Activated CD4-positive, alpha-beta T cell treated with anti-CD3 and anti-CD28 coated beads, Interleukin-2, Interleukin-6, amounts not matched to agents 100 ng/mL and 50 ng/mL, durations not matched to agents 16 hours and 8 hours (primary cell): ENCODE measurements around the gene RPUSD1.
"Not testable (repeated sequence)": the region's sequence is repeated elsewhere in the genome, so short reads cannot be mapped to it uniquely, and the experiment has no call there.

Experiments used
- DNase-seq: peaks from one replicate; pipeline ENCODE4 v3.0.0-alpha.2; 2020

The RPUSD1 gene

GRCh38 chr16:787978-788398, at the start of gene RPUSD1:
TSS of gene RPUSD1 (minus strand) at chr16:788381. CDS start at chr16:787737, 644 bp downstream.
- DNase-seq = peak; percentile 18

- not testable (repeated sequence) for DNase-seq
Measured at GRCh38 chr16:836822-837221, 48.6 kb upstream of the RPUSD1 start.

- no peak for DNase-seq
Measured at GRCh38 chr16:836221-836620, 48.0 kb upstream of the RPUSD1 start.

GRCh38 chr16:835373-835772, 47.2 kb upstream of the RPUSD1 start:
- no peak for DNase-seq

- no peak for DNase-seq
Measured at GRCh38 chr16:833411-833810, 45.2 kb upstream of the RPUSD1 start.

- DNase-seq = no peak
Measured at GRCh38 chr16:832652-833336, 44.6 kb upstream of the RPUSD1 start.

- DNase-seq = no peak
Measured at GRCh38 chr16:831571-832413, 43.6 kb upstream of the RPUSD1 start.

GRCh38 chr16:830871-831570, 42.8 kb upstream of the RPUSD1 start:
- no peak for DNase-seq

GRCh38 chr16:830107-830870, 42.1 kb upstream of the RPUSD1 start:
- no peak for DNase-seq

- no peak for DNase-seq
Measured at GRCh38 chr16:828891-829290, 40.7 kb upstream of the RPUSD1 start.

- DNase-seq = no peak
Measured at GRCh38 chr16:827513-827912, 39.3 kb upstream of the RPUSD1 start.

GRCh38 chr16:825341-826061, 37.3 kb upstream of the RPUSD1 start:
- no peak for DNase-seq

- DNase-seq = no peak
Measured at GRCh38 chr16:824601-825000, 36.4 kb upstream of the RPUSD1 start.

GRCh38 chr16:824194-824593, 36.0 kb upstream of the RPUSD1 start:
- no peak for DNase-seq

GRCh38 chr16:822909-823297, 34.7 kb upstream of the RPUSD1 start:
- DNase-seq = no peak

- no peak for DNase-seq
Measured at GRCh38 chr16:822174-822908, 34.2 kb upstream of the RPUSD1 start.

- no peak for DNase-seq
Measured at GRCh38 chr16:821751-822150, 33.6 kb upstream of the RPUSD1 start.

GRCh38 chr16:820748-821147, 32.6 kb upstream of the RPUSD1 start:
- no peak for DNase-seq

GRCh38 chr16:820044-820408, 31.8 kb upstream of the RPUSD1 start:
- not testable (repeated sequence) for DNase-seq

- DNase-seq = peak; percentile 24
Measured at GRCh38 chr16:819336-820043, 31.3 kb upstream of the RPUSD1 start.

- no peak for DNase-seq
Measured at GRCh38 chr16:818592-818991, 30.4 kb upstream of the RPUSD1 start.
